GM12878 (cell line): Measurements from ENCODE around the gene MYBBP1A. TPM values are rescaled to one million over a fixed set of nuclear protein-coding genes. Genes with fewer than 3 reads are reported as not detected.

Experiments used
- ATAC-seq: fragments of 200-7000 bp; cut with Tn5 transposase; 3 replicates; pipeline ENCODE4 v1.9.1; 2020; ENCODE audit warnings: mild to moderate bottlenecking, moderate library complexity
- BruUV-seq: library from RNA; stranded (reverse); fragments of 400-500 nt; replicated peaks from 2 replicates; lab custom pipeline; 2021; lab: Mats Ljungman, UMichigan
- CTCF ChIA-PET: fragments of 300-600 bp; sonication (Branson Sonifier 250); formaldehyde crosslinking; extraction: SDS; loops from one replicate; lab custom pipeline; 2021; ENCODE audit warnings: inconsistent platforms; lab: Yijun Ruan, JAX
- POLR2A ChIA-PET: fragments of 350-600 bp; formaldehyde crosslinking; extraction: SDS; loops from one replicate; lab custom pipeline; 2021; ENCODE audit warnings: inconsistent platforms; lab: Charles Lee
- RAD21 ChIA-PET: fragments of 300-600 bp; sonication (Branson Sonifier 250); formaldehyde crosslinking; loops from one replicate; lab custom pipeline; 2023; ENCODE audit warnings: antibody characterized with exemption; ENCODE audit not compliant: unreplicated experiment; lab: Charles Lee
- SMC1A ChIA-PET: fragments of 300-600 bp; sonication (Branson Sonifier 250); formaldehyde crosslinking; loops from one replicate; lab custom pipeline; 2023; ENCODE audit not compliant: unreplicated experiment, uncharacterized antibody; lab: Charles Lee
- DNase-seq: peaks from one replicate; pipeline ENCODE4 v3.0.0-alpha.2; 2011; ENCODE audit warnings: low read depth, low spot score
- FAIRE-seq: peaks from 3 replicates; lab custom pipeline; 2011; peaks lifted over from hg19 to GRCh38; lab: Jason Lieb, UNC
- H2AFZ ChIP-seq: 2 replicates; pipeline ENCODE4 v1.6.0; 2011; ENCODE audit warnings: low read depth, low read length, control low read depth; ENCODE audit not compliant: control insufficient read depth
- H3K27ac ChIP-seq: 2 replicates; pipeline ENCODE4 v1.5.1; 2011; ENCODE audit warnings: control low read depth; ENCODE audit not compliant: control insufficient read depth, insufficient read depth
- H3K27me3 ChIP-seq, 2 experiments: replicated peaks in 1 of 2; 2 replicates each; pipeline versions ENCODE4 v1.6.0 to v1.6.1; 2011; ENCODE audit warnings: low read length in 1 of 2; ENCODE audit not compliant: control insufficient read depth in 2 of 2, insufficient read depth in 2 of 2
- H3K36me3 ChIP-seq, 2 experiments: 2 replicates each; pipeline ENCODE4 v1.5.1; 2011; ENCODE audit warnings: low read length in 1 of 2; ENCODE audit not compliant: control insufficient read depth in 2 of 2, insufficient read depth in 2 of 2
- H3K4me1 ChIP-seq: 2 replicates; pipeline ENCODE4 v1.6.1; 2011; ENCODE audit warnings: mild to moderate bottlenecking, low read length, moderate library complexity, mixed read lengths; ENCODE audit not compliant: control insufficient read depth, insufficient read depth
- H3K4me2 ChIP-seq: 2 replicates; pipeline ENCODE4 v1.6.0; 2011; ENCODE audit warnings: control low read depth; ENCODE audit not compliant: control insufficient read depth, insufficient read depth
- H3K4me3 ChIP-seq: fragments of 200-600 bp; sonication (generic); 2 replicates; pipeline ENCODE4 v1.5.1; 2016
- H3K79me2 ChIP-seq: 2 replicates; pipeline ENCODE4 v1.6.0; 2011; ENCODE audit warnings: low read length; ENCODE audit not compliant: control insufficient read depth, insufficient read depth
- H3K9ac ChIP-seq: 2 replicates; pipeline ENCODE4 v1.8.0; 2011; ENCODE audit warnings: low read length, control low read depth, mixed read lengths; ENCODE audit not compliant: control insufficient read depth, insufficient read depth
- H3K9me3 ChIP-seq: replicated peaks from 3 replicates; pipeline ENCODE4 v1.5.1; 2011; ENCODE audit warnings: mild to moderate bottlenecking, low read length; ENCODE audit not compliant: control insufficient read depth, insufficient read depth
- H4K20me1 ChIP-seq: 2 replicates; pipeline ENCODE4 v1.6.0; 2011; ENCODE audit not compliant: control insufficient read depth, insufficient read depth
- IRF4 ChIP-seq: IDR thresholded peaks from 2 replicates; pipeline ENCODE4 v1.6.1; 2011; ENCODE audit warnings: low read depth, low read length
- NFXL1 ChIP-seq: fragments of 450-650 bp; IDR thresholded peaks from 2 replicates; pipeline ENCODE4 v1.6.1; 2017; ENCODE audit warnings: antibody characterized with exemption, mild to moderate bottlenecking, borderline replicate concordance
- RBBP5 ChIP-seq: fragments of 200-600 bp; sonication (generic); conservative IDR thresholded peaks from 2 replicates; pipeline ENCODE4 v1.6.1; 2016
- SUPT20H ChIP-seq: IDR thresholded peaks from 2 replicates; pipeline ENCODE4 v1.6.1; 2011; ENCODE audit warnings: low read depth, mild to moderate bottlenecking, low read length, moderate library complexity, borderline replicate concordance; ENCODE audit not compliant: control insufficient read depth
- SUZ12 ChIP-seq: fragments of 200-600 bp; sonication (generic); IDR thresholded peaks from one replicate; pipeline ENCODE4 v1.6.1; 2018; ENCODE audit warnings: antibody characterized with exemption, mild to moderate bottlenecking; ENCODE audit not compliant: unreplicated experiment
- ZZZ3 ChIP-seq: IDR thresholded peaks from 2 replicates; pipeline ENCODE4 v1.6.1; 2011; ENCODE audit warnings: low read depth; ENCODE audit not compliant: control insufficient read depth, insufficient read length
- WGBS: methylation state at CpG from one replicate; pipeline ENCODE4 v1.1.6; 2016; ENCODE audit warnings: low lambda C conversion rate; ENCODE audit not compliant: insufficient replicate concordance, insufficient coverage; ENCODE audit errors: missing lambda C conversion rate; 5-methylcytosine and 5-hydroxymethylcytosine counted together
- in situ Hi-C: fragments of 300-500 bp; cut with MboI; formaldehyde crosslinking; loops from 9 replicates; pipeline ENCODE4 v1.14.3; 2018; ENCODE audit warnings: mixed read lengths
- intact Hi-C: fragments of 100-400 bp; cut with micrococcal nuclease; formaldehyde crosslinking; loops from one replicate; pipeline ENCODE4 v1.14.2; 2022; ENCODE audit not compliant: unreplicated experiment
- polyA plus RNA-seq, 11 experiments: library from polyadenylated mRNA; depleted of rRNA in 4 of 11; unstranded in 6 of 11; stranded (reverse) in 5 of 11; fragments of >200 nt; fragmentation: Nextera tagmentation in 4 of 11; fragmentation: Illumina TruSeq in 1 of 11; extraction: Ambion mirVana in 4 of 11; extraction: Trizol in 1 of 11; gene quantifications; 1 replicate in 1 of 11; 2 replicates in 10 of 11; pipeline versions ENCODE4 v1.2.1 to v1.2.3, GENCODE V29; 2011 to 2016; ENCODE audit warnings: inconsistent platforms in 2 of 11, missing spikeins in 2 of 11, low read depth in 1 of 11
- total RNA-seq, 4 experiments: library from RNA; depleted of rRNA in 3 of 4; stranded (reverse); fragments of >200 nt in 3 of 4; fragmentation: Illumina TruSeq in 1 of 4; extraction: Trizol in 1 of 4; gene quantifications; 2 replicates each; pipeline versions ENCODE4 v1.2.1 to v1.2.3, GENCODE V29; 2013 to 2021
- TF ChIP-seq, protein P1 (sequence below): fragments of 450-650 bp; formaldehyde crosslinking; IDR thresholded peaks from 2 replicates; pipeline ENCODE4 v1.5.0; 2022; ENCODE audit warnings: mild to moderate bottlenecking, missing genetic modification characterization
- TF ChIP-seq, protein P2 (sequence below): IDR thresholded peaks from 2 replicates; pipeline ENCODE4 v1.6.1; 2012; ENCODE audit warnings: low read length, inconsistent platforms

MYBBP1A gene
- total and polyA plus RNA-seq, 10 of the 15 experiments (the other 5 are each of a cell fraction or from before 2014, with no cell fraction given): 2.5 to 121 (median 71.6) TPM

DNA sequence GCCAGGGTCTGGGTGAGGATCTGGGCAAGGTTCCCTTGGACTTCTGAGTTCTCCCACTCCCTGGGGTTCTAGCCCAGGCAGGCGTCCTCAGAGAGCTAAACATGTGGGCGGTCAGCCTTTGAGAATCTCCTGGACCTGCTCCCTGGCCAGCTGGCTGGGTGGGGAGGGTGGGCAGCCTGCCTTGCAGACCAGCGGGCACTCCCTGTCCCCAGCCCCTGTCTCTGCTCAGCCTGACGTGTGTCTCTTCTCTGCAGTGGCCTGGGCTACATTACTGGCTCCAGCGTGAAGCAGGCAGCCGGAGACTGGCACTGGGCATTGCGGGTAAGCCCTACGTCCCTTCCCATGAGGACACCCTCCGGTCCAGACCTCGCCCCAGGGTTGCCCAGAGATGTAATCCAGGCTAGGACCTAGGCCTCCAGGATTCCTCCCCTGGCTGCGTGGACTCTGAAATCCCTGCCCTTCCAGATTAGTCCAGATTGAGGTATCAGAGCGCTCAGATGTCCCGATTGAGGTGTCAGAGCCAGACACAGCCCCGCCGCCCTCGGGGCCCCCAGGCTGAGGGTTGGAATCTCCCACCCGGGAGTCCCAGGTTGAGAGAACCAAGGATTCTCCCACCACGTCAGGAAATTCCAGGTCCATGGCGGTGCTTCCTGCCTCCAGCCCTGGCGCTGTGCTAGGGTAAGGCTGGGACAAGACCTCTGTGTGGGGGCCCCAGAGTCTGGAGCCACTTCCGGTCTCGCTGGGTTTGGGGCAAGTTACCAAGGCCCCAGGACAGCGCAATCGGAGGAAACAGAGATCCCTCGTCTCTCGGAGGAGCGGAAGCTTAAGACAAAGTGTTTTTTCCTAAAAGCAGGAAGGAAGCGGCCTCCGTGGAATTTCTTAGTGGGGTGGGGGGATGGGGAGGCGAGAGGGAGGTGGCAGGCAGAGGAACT, 24.1 kb downstream of the MYBBP1A start (continued):
- TF ChIP-seq, protein P1, sequence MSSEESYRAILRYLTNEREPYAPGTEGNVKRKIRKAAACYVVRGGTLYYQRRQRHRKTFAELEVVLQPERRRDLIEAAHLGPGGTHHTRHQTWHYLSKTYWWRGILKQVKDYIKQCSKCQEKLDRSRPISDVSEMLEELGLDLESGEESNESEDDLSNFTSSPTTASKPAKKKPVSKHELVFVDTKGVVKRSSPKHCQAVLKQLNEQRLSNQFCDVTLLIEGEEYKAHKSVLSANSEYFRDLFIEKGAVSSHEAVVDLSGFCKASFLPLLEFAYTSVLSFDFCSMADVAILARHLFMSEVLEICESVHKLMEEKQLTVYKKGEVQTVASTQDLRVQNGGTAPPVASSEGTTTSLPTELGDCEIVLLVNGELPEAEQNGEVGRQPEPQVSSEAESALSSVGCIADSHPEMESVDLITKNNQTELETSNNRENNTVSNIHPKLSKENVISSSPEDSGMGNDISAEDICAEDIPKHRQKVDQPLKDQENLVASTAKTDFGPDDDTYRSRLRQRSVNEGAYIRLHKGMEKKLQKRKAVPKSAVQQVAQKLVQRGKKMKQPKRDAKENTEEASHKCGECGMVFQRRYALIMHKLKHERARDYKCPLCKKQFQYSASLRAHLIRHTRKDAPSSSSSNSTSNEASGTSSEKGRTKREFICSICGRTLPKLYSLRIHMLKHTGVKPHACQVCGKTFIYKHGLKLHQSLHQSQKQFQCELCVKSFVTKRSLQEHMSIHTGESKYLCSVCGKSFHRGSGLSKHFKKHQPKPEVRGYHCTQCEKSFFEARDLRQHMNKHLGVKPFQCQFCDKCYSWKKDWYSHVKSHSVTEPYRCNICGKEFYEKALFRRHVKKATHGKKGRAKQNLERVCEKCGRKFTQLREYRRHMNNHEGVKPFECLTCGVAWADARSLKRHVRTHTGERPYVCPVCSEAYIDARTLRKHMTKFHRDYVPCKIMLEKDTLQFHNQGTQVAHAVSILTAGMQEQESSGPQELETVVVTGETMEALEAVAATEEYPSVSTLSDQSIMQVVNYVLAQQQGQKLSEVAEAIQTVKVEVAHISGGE (CRISPR knock-in tag): no peak
- no peak for TF ChIP-seq SUZ12
- no peak for TF ChIP-seq RBBP5
- TF ChIP-seq NFXL1: no peak
- TF ChIP-seq, all 136 proteins: peak for 0

DNA sequence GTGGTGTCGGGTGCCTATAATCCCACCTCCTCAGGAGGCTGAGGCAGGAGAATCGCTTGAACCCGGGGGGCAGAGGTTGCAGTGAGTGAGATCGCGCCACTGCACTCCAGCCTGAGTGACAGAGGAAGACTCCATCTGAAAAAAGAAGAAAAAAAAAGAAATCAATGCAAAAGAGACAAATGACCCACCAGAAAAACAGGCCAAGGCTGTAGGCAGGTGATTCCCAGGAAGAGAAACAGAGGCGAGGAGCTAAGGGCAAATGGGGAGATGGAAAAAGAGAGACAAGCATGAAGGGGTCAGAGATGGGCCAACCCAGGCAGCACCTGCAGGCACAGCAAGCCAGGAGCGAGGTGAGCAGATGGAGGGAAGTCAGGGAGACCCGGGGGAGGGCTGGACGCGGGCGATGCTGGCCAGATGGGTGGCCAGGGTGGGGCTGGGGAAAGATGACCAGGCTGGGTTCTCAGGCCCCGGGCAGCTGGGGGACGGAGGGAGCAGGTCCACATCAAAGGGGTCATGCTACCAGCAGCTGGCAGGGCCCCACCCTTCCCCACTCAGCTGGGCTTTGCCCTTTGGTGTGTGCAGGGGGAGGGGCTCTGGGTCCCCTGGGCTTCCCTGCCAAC, 25.5 kb downstream of the MYBBP1A start:
- ATAC-seq (no peak), FAIRE-seq (no peak), DNase-seq (no peak)
- no peaks in the 10 kb centered on the region for H3K9me3 ChIP-seq
- CTCF ChIA-PET: no interaction called here
- RAD21 ChIA-PET: no interaction called here
- no peaks in the 10 kb centered on the region for H3K36me3 ChIP-seq
- no peak overlapping the region for H2AFZ ChIP-seq
- no peak overlapping the region for H3K27ac ChIP-seq
- H3K79me2 ChIP-seq: no peaks in the 10 kb centered on the region
- no peak overlapping the region for H3K9ac ChIP-seq
- no peak for TF ChIP-seq ZZZ3
- no peak for TF ChIP-seq IRF4
- TF ChIP-seq SUPT20H: no peak
- TF ChIP-seq, protein P2, sequence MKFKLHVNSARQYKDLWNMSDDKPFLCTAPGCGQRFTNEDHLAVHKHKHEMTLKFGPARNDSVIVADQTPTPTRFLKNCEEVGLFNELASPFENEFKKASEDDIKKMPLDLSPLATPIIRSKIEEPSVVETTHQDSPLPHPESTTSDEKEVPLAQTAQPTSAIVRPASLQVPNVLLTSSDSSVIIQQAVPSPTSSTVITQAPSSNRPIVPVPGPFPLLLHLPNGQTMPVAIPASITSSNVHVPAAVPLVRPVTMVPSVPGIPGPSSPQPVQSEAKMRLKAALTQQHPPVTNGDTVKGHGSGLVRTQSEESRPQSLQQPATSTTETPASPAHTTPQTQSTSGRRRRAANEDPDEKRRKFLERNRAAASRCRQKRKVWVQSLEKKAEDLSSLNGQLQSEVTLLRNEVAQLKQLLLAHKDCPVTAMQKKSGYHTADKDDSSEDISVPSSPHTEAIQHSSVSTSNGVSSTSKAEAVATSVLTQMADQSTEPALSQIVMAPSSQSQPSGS: no peak
- TF ChIP-seq, all 136 proteins: peak for 0
- H4K20me1 ChIP-seq: no peaks in the 10 kb centered on the region
- intact Hi-C loops: loop anchor here (10.0 kb wide), 1 partner anchor 105 kb away; no protein-coding TSS in a partner anchor
- in situ Hi-C loops: no loop called here
- H3K4me2 ChIP-seq: no peak overlapping the region
- ChIA-PET POLR2A (no interaction called here), SMC1A (no interaction called here)
- no TSS peak for BruUV-seq
- no peak overlapping the region for H3K4me3 ChIP-seq
- H3K4me1 ChIP-seq: no peaks in the 10 kb centered on the region
- WGBS: 32% methylated on average over 13 of the region's 13 CpGs
- no peaks in the 10 kb centered on the region for H3K27me3 ChIP-seq
